ENCODE results near the gene ADGRL2. TPM values are rescaled to one million over a fixed set of nuclear protein-coding genes. Genes with fewer than 3 reads are reported as not detected.

ADGRL2 gene
- total RNA-seq, 1 donor from 2014 or later, result 270 TPM

- Histone ChIP-seq H4K20me1 (ENCODE audit: low read depth) (no peaks in the 10 kb centered on the region), H3F3A (ENCODE audit: low read depth) (no peaks in the 10 kb centered on the region), H3K79me2 (ENCODE audit: low read depth) (no peaks in the 10 kb centered on the region), H3K27ac (no peak overlapping the region), H3K9me3 (ENCODE audit: low read depth) (no peaks in the 10 kb centered on the region), H3K4me2 (no peak overlapping the region), H2AFZ (replicated peaks) (no peak overlapping the region), H3K4me1 (peaks cover 3% of the 10 kb centered on the region), H3K36me3 (no peaks in the 10 kb centered on the region), H3K27me3 (no peaks in the 10 kb centered on the region), H3K9ac (no peak overlapping the region), H3K4me3 (no peak overlapping the region)
- DNase-seq (ENCODE audit: low spot score), result no peak
- TF ChIP-seq CTCF (IDR thresholded peaks at IDR 0.05) (no peak), EZH2 (IDR thresholded peaks at IDR 0.05) (no peak), EZH2phosphoT487 (IDR thresholded peaks at IDR 0.05) (no peak)
- H3K27me3 Mint-ChIP-seq (ENCODE audit: insufficient read depth, low read depth), result peaks cover 5% of the 10 kb centered on the region
- H3K36me3 Mint-ChIP-seq, result no peaks in the 10 kb centered on the region
- no peaks in the 10 kb centered on the region for H3K4me1 Mint-ChIP-seq
- H3K4me3 Mint-ChIP-seq, result no peak overlapping the region
- H3K9me3 Mint-ChIP-seq, result peaks cover 8% of the 10 kb centered on the region
- no peak overlapping the region for H3K27ac Mint-ChIP-seq
Observed at GRCh38 chr1:82018319-82018718, 217.6 kb downstream of the ADGRL2 start.

- Mint-ChIP-seq H3K4me3 (no peak overlapping the region), H3K9me3 (peaks cover 8% of the 10 kb centered on the region), H3K36me3 (no peaks in the 10 kb centered on the region), H3K27ac (no peak overlapping the region), H3K4me1 (no peaks in the 10 kb centered on the region), H3K27me3 (ENCODE audit: insufficient read depth, low read depth) (peaks cover 5% of the 10 kb centered on the region)
- Histone ChIP-seq H3K4me3 (no peak overlapping the region), H3K9me3 (ENCODE audit: low read depth) (no peaks in the 10 kb centered on the region), H3K4me2 (no peak overlapping the region), H3K4me1 (peaks cover 3% of the 10 kb centered on the region), H3F3A (ENCODE audit: low read depth) (no peaks in the 10 kb centered on the region), H3K27me3 (no peaks in the 10 kb centered on the region), H3K36me3 (no peaks in the 10 kb centered on the region), H3K27ac (no peak overlapping the region), H3K79me2 (ENCODE audit: low read depth) (no peaks in the 10 kb centered on the region), H4K20me1 (ENCODE audit: low read depth) (no peaks in the 10 kb centered on the region), H3K9ac (no peak overlapping the region), H2AFZ (replicated peaks) (no peak overlapping the region)
- TF ChIP-seq EZH2 (IDR thresholded peaks at IDR 0.05) (no peak), EZH2phosphoT487 (IDR thresholded peaks at IDR 0.05) (no peak)
- DNase-seq (ENCODE audit: low spot score), result no peak
Observed at GRCh38 chr1:82019508-82019907, 218.8 kb downstream of the ADGRL2 start.

GRCh38 chr1:82030830-82031229 lies 230.1 kb downstream of the ADGRL2 start:
- H3K4me3 ChIP-seq, result no peak overlapping the region
- no peak overlapping the region for H2AFZ ChIP-seq (replicated peaks)
- no peak overlapping the region for H3K4me3 Mint-ChIP-seq
- TF ChIP-seq CTCF (IDR thresholded peaks at IDR 0.05), result no peak
- TF ChIP-seq EZH2phosphoT487 (IDR thresholded peaks at IDR 0.05), result no peak
- TF ChIP-seq EZH2 (IDR thresholded peaks at IDR 0.05), result no peak
- no peaks in the 10 kb centered on the region for H3F3A ChIP-seq (ENCODE audit: low read depth)
- no peak overlapping the region for H3K27ac ChIP-seq
- H3K9me3 Mint-ChIP-seq, result no peaks in the 10 kb centered on the region
- H3K9ac ChIP-seq, result no peak overlapping the region
- no peak overlapping the region for H3K4me2 ChIP-seq
- no peak overlapping the region for H3K27ac Mint-ChIP-seq
- H3K4me1 ChIP-seq, result no peaks in the 10 kb centered on the region
- H3K27me3 Mint-ChIP-seq (ENCODE audit: insufficient read depth, low read depth), result peaks cover 2% of the 10 kb centered on the region
- no peak for DNase-seq (ENCODE audit: low spot score)
- no peaks in the 10 kb centered on the region for H3K36me3 ChIP-seq
- H3K36me3 Mint-ChIP-seq, result no peaks in the 10 kb centered on the region
- H3K9me3 ChIP-seq (ENCODE audit: low read depth), result no peaks in the 10 kb centered on the region
- H3K27me3 ChIP-seq, result no peaks in the 10 kb centered on the region
- H3K4me1 Mint-ChIP-seq, result no peaks in the 10 kb centered on the region
- H3K79me2 ChIP-seq (ENCODE audit: low read depth), result no peaks in the 10 kb centered on the region
- no peaks in the 10 kb centered on the region for H4K20me1 ChIP-seq (ENCODE audit: low read depth)

GRCh38 chr1:82032068-82032467 lies 231.3 kb downstream of the ADGRL2 start:
- no peak overlapping the region for H3K27ac ChIP-seq
- no peaks in the 10 kb centered on the region for H3K36me3 ChIP-seq
- H3K27me3 ChIP-seq, result no peaks in the 10 kb centered on the region
- no peaks in the 10 kb centered on the region for H3F3A ChIP-seq (ENCODE audit: low read depth)
- Mint-ChIP-seq H3K27ac (no peak overlapping the region), H3K4me3 (no peak overlapping the region), H3K27me3 (ENCODE audit: insufficient read depth, low read depth) (peaks cover 2% of the 10 kb centered on the region), H3K9me3 (peaks cover 2% of the 10 kb centered on the region), H3K36me3 (no peaks in the 10 kb centered on the region), H3K4me1 (no peaks in the 10 kb centered on the region)
- H3K9me3 ChIP-seq (ENCODE audit: low read depth), result no peaks in the 10 kb centered on the region
- no peak overlapping the region for H3K9ac ChIP-seq
- no peaks in the 10 kb centered on the region for H4K20me1 ChIP-seq (ENCODE audit: low read depth)
- TF ChIP-seq EZH2phosphoT487 (IDR thresholded peaks at IDR 0.05) (no peak), EZH2 (IDR thresholded peaks at IDR 0.05) (no peak)
- H3K79me2 ChIP-seq (ENCODE audit: low read depth), result no peaks in the 10 kb centered on the region
- H2AFZ ChIP-seq (replicated peaks), result no peak overlapping the region
- no peak overlapping the region for H3K4me3 ChIP-seq
- DNase-seq (ENCODE audit: low spot score), result no peak
- no peak overlapping the region for H3K4me2 ChIP-seq
- H3K4me1 ChIP-seq, result no peaks in the 10 kb centered on the region

Measured in neural progenitor cell (in vitro differentiated cells).